ENCODE measurements around the gene PRODH2. TPM values are rescaled to one million over a fixed set of nuclear protein-coding genes. Genes with fewer than 3 reads are reported as not detected.
A peak's percentile ranks its signal among the peaks of the same experiment; 100 is the strongest.
"Not testable (repeated sequence)": the region's sequence is repeated elsewhere in the genome, so short reads cannot be mapped to it uniquely, and the experiment has no call there.

PRODH2 gene
- total and polyA plus RNA-seq, 12 donors = 0.07 to 0.46 TPM; not detected in 10

GRCh38 chr19:35773020-35773806 lies 39.4 kb downstream of the PRODH2 start:
- peaks cover 0 to 5% of the 10 kb centered on the region in 2 donors for H3K4me1 ChIP-seq (replicated peaks in 1 of 2)
- H3K4me3 ChIP-seq = no peak overlapping the region
- no peak for DNase-seq
- no peaks in the 10 kb centered on the region for H3K36me3 ChIP-seq (replicated peaks in 1 of 2)
- 50 to 55% (median 52%) methylated on average over 9 of the region's 9 CpGs for WGBS, 4 donors
- H3K27me3 ChIP-seq = no peaks in the 10 kb centered on the region
- no peak overlapping the region for H3K27ac ChIP-seq
- intact Hi-C loops (cut with DNase I) = no loop called here
- TF ChIP-seq POLR2A (IDR thresholded peaks at IDR 0.05) (no peak), CTCF (IDR thresholded peaks at IDR 0.05) (no peak)
- H3K9me3 ChIP-seq (replicated peaks in 1 of 3) = no peaks in the 10 kb centered on the region

- H3K27ac ChIP-seq; H3K27me3 ChIP-seq; DNase-seq; H3K36me3 ChIP-seq (replicated peaks in 1 of 2); H3K9me3 ChIP-seq (replicated peaks in 1 of 3); H3K4me3 ChIP-seq; intact Hi-C loops (cut with DNase I): not testable (repeated sequence)
- 88 to 100% (median 94%) methylated on average over 3 to 5 of the region's 5 CpGs for WGBS, 4 donors
- peaks cover 0 to 10% of the 10 kb centered on the region in 2 donors for H3K4me1 ChIP-seq (replicated peaks in 1 of 2)
These were observed 40.3 kb downstream of the PRODH2 start for GRCh38 chr19:35772362-35772761.

- Histone ChIP-seq H3K9me3 (replicated peaks in 1 of 3) (no peaks in the 10 kb centered on the region), H3K36me3 (replicated peaks in 1 of 2) (peaks cover 0 to 10% of the 10 kb centered on the region in 2 donors), H3K27me3 (no peaks in the 10 kb centered on the region), H3K4me3 (no peak overlapping the region), H3K27ac (peak overlapping the region in 2 of 5 donors; percentile 41 to 51), H3K4me1 (replicated peaks in 1 of 2) (peaks cover 0 to 5% of the 10 kb centered on the region in 2 donors)
- peak in 1 of 7 donors; percentile 47 for DNase-seq
- 35 to 67% (median 47%) methylated on average over 8 to 15 of the region's 15 CpGs for WGBS, 4 donors
- intact Hi-C loops (cut with DNase I) = no loop called here
- TF ChIP-seq CTCF (IDR thresholded peaks at IDR 0.05) (no peak), POLR2A (IDR thresholded peaks at IDR 0.05) (no peak)
These were observed 44.6 kb downstream of the PRODH2 start for GRCh38 chr19:35768082-35768421.

- DNase-seq = peak; percentile 68 to 86 (median 72)
- Histone ChIP-seq H3K9me3 (replicated peaks in 1 of 3) (no peaks in the 10 kb centered on the region), H3K27ac (peak overlapping the region in 3 of 5 donors; percentile 27 to 51 (median 41)), H3K36me3 (replicated peaks in 1 of 2) (peaks cover 0 to 10% of the 10 kb centered on the region in 2 donors), H3K4me3 (no peak overlapping the region), H3K27me3 (no peaks in the 10 kb centered on the region), H3K4me1 (replicated peaks in 1 of 2) (peaks cover 0 to 5% of the 10 kb centered on the region in 2 donors)
- WGBS, 4 donors = 28 to 45% (median 41%) methylated on average over 9 to 34 of the region's 34 CpGs
- intact Hi-C loops (cut with DNase I) = no loop called here
- TF ChIP-seq CTCF (IDR thresholded peaks at IDR 0.05) (no peak), POLR2A (IDR thresholded peaks at IDR 0.05) (peak in 1 of 2 donors; percentile 9)
These were observed 45.2 kb downstream of the PRODH2 start for GRCh38 chr19:35767288-35768081.
